WTC11 (cell line): Measurements from ENCODE around the gene BRK1. TPM values are rescaled to one million over a fixed set of nuclear protein-coding genes. Genes with fewer than 3 reads are reported as not detected.
"Not testable (repeated sequence)": the region's sequence is repeated elsewhere in the genome, so short reads cannot be mapped to it uniquely, and the experiment has no call there.

Experiments
- ATAC-seq: fragments of 200-7000 bp; cut with Tn5 transposase; 2 replicates; pipeline ENCODE4 v1.10.0; 2021; ENCODE audit warnings: mild to moderate bottlenecking, moderate library complexity
- CTCF ChIA-PET: fragments of 300-600 bp; sonication (Branson Sonifier 250); formaldehyde crosslinking; loops from one replicate; lab custom pipeline; 2021; ENCODE audit warnings: antibody characterized with exemption; lab: Charles Lee
- POLR2A ChIA-PET: fragments of 350-600 bp; sonication (Branson Sonifier 250); formaldehyde crosslinking; loops from one replicate; lab custom pipeline; 2021; ENCODE audit warnings: antibody characterized with exemption; lab: Charles Lee
- DNase-seq: peaks from one replicate; pipeline ENCODE4 v3.0.0; 2021; ENCODE audit warnings: low spot score
- H3K27ac Mint-ChIP-seq: 2 replicates; pipeline ENCODE4 v1.8.0; 2021; ENCODE audit warnings: mixed read lengths
- H3K27me3 Mint-ChIP-seq: 2 replicates; pipeline ENCODE4 v1.8.0; 2021; ENCODE audit warnings: low read depth, mild to moderate bottlenecking, moderate library complexity, mixed read lengths
- H3K36me3 Mint-ChIP-seq: 2 replicates; pipeline ENCODE4 v1.8.0; 2021; ENCODE audit warnings: mixed read lengths
- H3K4me1 Mint-ChIP-seq: 2 replicates; pipeline ENCODE4 v1.8.0; 2022; ENCODE audit warnings: mixed read lengths
- H3K4me3 Mint-ChIP-seq: 2 replicates; pipeline ENCODE4 v1.8.0; 2021; ENCODE audit warnings: mild to moderate bottlenecking, moderate library complexity, mixed read lengths
- H3K9me3 Mint-ChIP-seq: 2 replicates; pipeline ENCODE4 v1.8.0; 2021; ENCODE audit warnings: mixed read lengths
- total RNA-seq: library from RNA; stranded (reverse); gene quantifications from 3 replicates; pipeline ENCODE4 v1.2.3, GENCODE V29; 2021

The BRK1 gene
- total RNA-seq, 1 experiment from 2014 or later: 107 TPM

GRCh38 chr3:10176150-10176549 lies 60.7 kb downstream of the BRK1 start:
- H3K27me3 Mint-ChIP-seq, DNase-seq, H3K4me1 Mint-ChIP-seq, H3K36me3 Mint-ChIP-seq, H3K9me3 Mint-ChIP-seq, H3K4me3 Mint-ChIP-seq, H3K27ac Mint-ChIP-seq, ATAC-seq: not testable (repeated sequence)
- CTCF ChIA-PET: interaction anchor here (0.7 kb wide), 1 partner anchor 59 kb away, joined by 4 read pairs; no protein-coding TSS in a partner anchor
- POLR2A ChIA-PET: interaction anchor here (0.6 kb wide), 1 partner anchor 35 kb away, joined by 5 read pairs; the partner anchor contains the start of gene VHL

Other genes starting within 250 kb of the BRK1 start
- gene CIDEC, start 235.4 kb upstream of the BRK1 start, total RNA-seq: not detected in 3 replicates
- gene JAGN1, start 225.1 kb upstream of the BRK1 start, total RNA-seq: 25.6 to 30.1 TPM (median 28.7 TPM) in 3 replicates
- gene IL17RE, start 212.8 kb upstream of the BRK1 start, total RNA-seq: 3.0 to 4.2 TPM (median 4.0 TPM) in 3 replicates
- gene IL17RC, start 198.6 kb upstream of the BRK1 start, total RNA-seq: 10.1 to 11.8 TPM (median 10.2 TPM) in 3 replicates
- gene CRELD1, start 181.8 kb upstream of the BRK1 start, total RNA-seq: 18.8 to 36.2 TPM (median 35.9 TPM) in 3 replicates
- gene PRRT3, start 163.3 kb upstream of the BRK1 start, total RNA-seq: 9.2 to 11.5 TPM (median 11.4 TPM) in 3 replicates
- 38.0 to 43.8 TPM (median 42.1 TPM) in 3 replicates for gene EMC3, start 128.8 kb upstream of the BRK1 start, total RNA-seq
- gene FANCD2, start 89.2 kb upstream of the BRK1 start, total RNA-seq: 69.6 to 73.5 TPM (median 73.1 TPM) in 3 replicates
- gene FANCD2OS, start 7.4 kb upstream of the BRK1 start, total RNA-seq: not detected in 3 replicates
- gene VHL, start 26.1 kb downstream of the BRK1 start, total RNA-seq: 49.5 to 51.3 TPM (median 50.7 TPM) in 3 replicates
- 0.71 to 1.4 TPM (median 0.73 TPM) in 3 replicates for gene IRAK2, start 49.2 kb downstream of the BRK1 start, total RNA-seq
- gene TATDN2, start 132.8 kb downstream of the BRK1 start, total RNA-seq: 23.2 to 31.7 TPM (median 24.7 TPM) in 3 replicates
- 0.34 to 0.35 TPM in 2 of 3 replicates, not detected in the other for gene GHRL, start 177.3 kb downstream of the BRK1 start, total RNA-seq
- 121 to 139 TPM (median 132 TPM) in 3 replicates for gene SEC13, start 205.4 kb downstream of the BRK1 start, total RNA-seq